ENCODE measurements around the gene GRM1.
"Not testable (repeated sequence)": the region's sequence is repeated elsewhere in the genome, so short reads cannot be mapped to it uniquely, and the experiment has no call there.

Gene GRM1

GRCh38 chr6:146191166-146191565, 162.3 kb downstream of the GRM1 start:
- DNase-seq (ENCODE audit: low read depth, low spot score), result no peak

- no peak for DNase-seq (ENCODE audit: low read depth, low spot score)
Measured at GRCh38 chr6:146191612-146192011, 162.8 kb downstream of the GRM1 start.

GRCh38 chr6:146194434-146194833, 165.6 kb downstream of the GRM1 start:
- peak; percentile 42 for DNase-seq (ENCODE audit: low read depth, low spot score)

- peak; percentile 14 for DNase-seq (ENCODE audit: low read depth, low spot score)
Measured at GRCh38 chr6:146200176-146200575, 171.3 kb downstream of the GRM1 start.

GRCh38 chr6:146202570-146202969, 173.7 kb downstream of the GRM1 start:
- peak; percentile 5 for DNase-seq (ENCODE audit: low read depth, low spot score)

GRCh38 chr6:146209942-146210341, 181.1 kb downstream of the GRM1 start:
- no peak for DNase-seq (ENCODE audit: low read depth, low spot score)

GRCh38 chr6:146210406-146211083, 181.7 kb downstream of the GRM1 start:
- no peak for DNase-seq (ENCODE audit: low read depth, low spot score)

- no peak for DNase-seq (ENCODE audit: low read depth, low spot score)
Measured at GRCh38 chr6:146211646-146212045, 182.8 kb downstream of the GRM1 start.

GRCh38 chr6:146212781-146213180, 183.9 kb downstream of the GRM1 start:
- DNase-seq (ENCODE audit: low read depth, low spot score), result no peak

GRCh38 chr6:146219101-146219500, 190.2 kb downstream of the GRM1 start:
- DNase-seq (ENCODE audit: low read depth, low spot score), result no peak

- DNase-seq (ENCODE audit: low read depth, low spot score), result no peak
Measured at GRCh38 chr6:146224449-146224848, 195.6 kb downstream of the GRM1 start.

- DNase-seq (ENCODE audit: low read depth, low spot score), result no peak
Measured at GRCh38 chr6:146224988-146225387, 196.1 kb downstream of the GRM1 start.

GRCh38 chr6:146240322-146240721, 211.5 kb downstream of the GRM1 start:
- DNase-seq (ENCODE audit: low read depth, low spot score), result peak; percentile 46

- peak; percentile 21 for DNase-seq (ENCODE audit: low read depth, low spot score)
Measured at GRCh38 chr6:146240807-146241206, 211.9 kb downstream of the GRM1 start.

- DNase-seq (ENCODE audit: low read depth, low spot score), result not testable (repeated sequence)
Measured at GRCh38 chr6:146243646-146244045, 214.8 kb downstream of the GRM1 start.

- DNase-seq (ENCODE audit: low read depth, low spot score), result no peak
Measured at GRCh38 chr6:146244630-146245143, 215.8 kb downstream of the GRM1 start.

GRCh38 chr6:146246028-146246427, 217.2 kb downstream of the GRM1 start:
- no peak for DNase-seq (ENCODE audit: low read depth, low spot score)

- DNase-seq (ENCODE audit: low read depth, low spot score), result peak; percentile 32
Measured at GRCh38 chr6:146253691-146254090, 224.8 kb downstream of the GRM1 start.

- peak; percentile 69 for DNase-seq (ENCODE audit: low read depth, low spot score)
Measured at GRCh38 chr6:146258206-146258605, 229.3 kb downstream of the GRM1 start.

- DNase-seq (ENCODE audit: low read depth, low spot score), result no peak
Measured at GRCh38 chr6:146260886-146261285, 232.0 kb downstream of the GRM1 start.

GRCh38 chr6:146265056-146265455, 236.2 kb downstream of the GRM1 start:
- DNase-seq (ENCODE audit: low read depth, low spot score), result peak; percentile 25

GRCh38 chr6:146267447-146267846, 238.6 kb downstream of the GRM1 start:
- no peak for DNase-seq (ENCODE audit: low read depth, low spot score)

- peak; percentile 66 for DNase-seq (ENCODE audit: low read depth, low spot score)
Measured at GRCh38 chr6:146267946-146268345, 239.1 kb downstream of the GRM1 start.

GRCh38 chr6:146269482-146269881, 240.6 kb downstream of the GRM1 start:
- no peak for DNase-seq (ENCODE audit: low read depth, low spot score)
